GM12878 (cell line): ENCODE data around the gene PTPRN2. TPM values are rescaled to one million over a fixed set of nuclear protein-coding genes. Genes with fewer than 3 reads are reported as not detected.

ENCODE experiments used
- ATAC-seq: fragments of 200-7000 bp; cut with Tn5 transposase; 3 replicates; pipeline ENCODE4 v1.9.1; 2020; ENCODE audit warnings: mild to moderate bottlenecking, moderate library complexity
- BruUV-seq: library from RNA; stranded (reverse); fragments of 400-500 nt; replicated peaks from 2 replicates; lab custom pipeline; 2021; lab: Mats Ljungman, UMichigan
- CTCF ChIA-PET: fragments of 300-600 bp; sonication (Branson Sonifier 250); formaldehyde crosslinking; extraction: SDS; loops from one replicate; lab custom pipeline; 2021; ENCODE audit warnings: inconsistent platforms; lab: Yijun Ruan, JAX
- POLR2A ChIA-PET: fragments of 350-600 bp; formaldehyde crosslinking; extraction: SDS; loops from one replicate; lab custom pipeline; 2021; ENCODE audit warnings: inconsistent platforms; lab: Charles Lee
- RAD21 ChIA-PET: fragments of 300-600 bp; sonication (Branson Sonifier 250); formaldehyde crosslinking; loops from one replicate; lab custom pipeline; 2023; ENCODE audit warnings: antibody characterized with exemption; ENCODE audit not compliant: unreplicated experiment; lab: Charles Lee
- SMC1A ChIA-PET: fragments of 300-600 bp; sonication (Branson Sonifier 250); formaldehyde crosslinking; loops from one replicate; lab custom pipeline; 2023; ENCODE audit not compliant: unreplicated experiment, uncharacterized antibody; lab: Charles Lee
- DNase-seq: peaks from one replicate; pipeline ENCODE4 v3.0.0-alpha.2; 2011; ENCODE audit warnings: low read depth, low spot score
- FAIRE-seq: peaks from 3 replicates; lab custom pipeline; 2011; peaks lifted over from hg19 to GRCh38; lab: Jason Lieb, UNC
- H2AFZ ChIP-seq: 2 replicates; pipeline ENCODE4 v1.6.0; 2011; ENCODE audit warnings: low read depth, low read length, control low read depth; ENCODE audit not compliant: control insufficient read depth
- H3K27ac ChIP-seq: 2 replicates; pipeline ENCODE4 v1.5.1; 2011; ENCODE audit warnings: control low read depth; ENCODE audit not compliant: control insufficient read depth, insufficient read depth
- H3K27me3 ChIP-seq, 2 experiments: replicated peaks in 1 of 2; 2 replicates each; pipeline versions ENCODE4 v1.6.0 to v1.6.1; 2011; ENCODE audit warnings: low read length in 1 of 2; ENCODE audit not compliant: control insufficient read depth in 2 of 2, insufficient read depth in 2 of 2
- H3K36me3 ChIP-seq, 2 experiments: 2 replicates each; pipeline ENCODE4 v1.5.1; 2011; ENCODE audit warnings: low read length in 1 of 2; ENCODE audit not compliant: control insufficient read depth in 2 of 2, insufficient read depth in 2 of 2
- H3K4me1 ChIP-seq: 2 replicates; pipeline ENCODE4 v1.6.1; 2011; ENCODE audit warnings: mild to moderate bottlenecking, low read length, moderate library complexity, mixed read lengths; ENCODE audit not compliant: control insufficient read depth, insufficient read depth
- H3K4me2 ChIP-seq: 2 replicates; pipeline ENCODE4 v1.6.0; 2011; ENCODE audit warnings: control low read depth; ENCODE audit not compliant: control insufficient read depth, insufficient read depth
- H3K4me3 ChIP-seq: fragments of 200-600 bp; sonication (generic); 2 replicates; pipeline ENCODE4 v1.5.1; 2016
- H3K79me2 ChIP-seq: 2 replicates; pipeline ENCODE4 v1.6.0; 2011; ENCODE audit warnings: low read length; ENCODE audit not compliant: control insufficient read depth, insufficient read depth
- H3K9ac ChIP-seq: 2 replicates; pipeline ENCODE4 v1.8.0; 2011; ENCODE audit warnings: low read length, control low read depth, mixed read lengths; ENCODE audit not compliant: control insufficient read depth, insufficient read depth
- H3K9me3 ChIP-seq: replicated peaks from 3 replicates; pipeline ENCODE4 v1.5.1; 2011; ENCODE audit warnings: mild to moderate bottlenecking, low read length; ENCODE audit not compliant: control insufficient read depth, insufficient read depth
- H4K20me1 ChIP-seq: 2 replicates; pipeline ENCODE4 v1.6.0; 2011; ENCODE audit not compliant: control insufficient read depth, insufficient read depth
- IRF4 ChIP-seq: IDR thresholded peaks from 2 replicates; pipeline ENCODE4 v1.6.1; 2011; ENCODE audit warnings: low read depth, low read length
- JUNB ChIP-seq: IDR thresholded peaks from 2 replicates; pipeline ENCODE4 v1.6.1; 2016; ENCODE audit warnings: antibody characterized with exemption, mild to moderate bottlenecking
- SRF ChIP-seq, 2 experiments: IDR thresholded peaks; 2 replicates each; pipeline ENCODE4 v1.6.1; 2011; ENCODE audit warnings: low read depth in 2 of 2, low read length in 2 of 2, mild to moderate bottlenecking in 1 of 2, moderate library complexity in 1 of 2
- WGBS: methylation state at CpG from one replicate; pipeline ENCODE4 v1.1.6; 2016; ENCODE audit warnings: low lambda C conversion rate; ENCODE audit not compliant: insufficient replicate concordance, insufficient coverage; ENCODE audit errors: missing lambda C conversion rate; 5-methylcytosine and 5-hydroxymethylcytosine counted together
- in situ Hi-C: fragments of 300-500 bp; cut with MboI; formaldehyde crosslinking; loops from 9 replicates; pipeline ENCODE4 v1.14.3; 2018; ENCODE audit warnings: mixed read lengths
- intact Hi-C: fragments of 100-400 bp; cut with micrococcal nuclease; formaldehyde crosslinking; loops from one replicate; pipeline ENCODE4 v1.14.2; 2022; ENCODE audit not compliant: unreplicated experiment
- polyA plus RNA-seq, 11 experiments: library from polyadenylated mRNA; depleted of rRNA in 4 of 11; unstranded in 6 of 11; stranded (reverse) in 5 of 11; fragments of >200 nt; fragmentation: Nextera tagmentation in 4 of 11; fragmentation: Illumina TruSeq in 1 of 11; extraction: Ambion mirVana in 4 of 11; extraction: Trizol in 1 of 11; gene quantifications; 1 replicate in 1 of 11; 2 replicates in 10 of 11; pipeline versions ENCODE4 v1.2.1 to v1.2.3, GENCODE V29; 2011 to 2016; ENCODE audit warnings: inconsistent platforms in 2 of 11, missing spikeins in 2 of 11, low read depth in 1 of 11
- total RNA-seq, 4 experiments: library from RNA; depleted of rRNA in 3 of 4; stranded (reverse); fragments of >200 nt in 3 of 4; fragmentation: Illumina TruSeq in 1 of 4; extraction: Trizol in 1 of 4; gene quantifications; 2 replicates each; pipeline versions ENCODE4 v1.2.1 to v1.2.3, GENCODE V29; 2013 to 2021
- TF ChIP-seq, protein P1 (sequence below): IDR thresholded peaks from 2 replicates; pipeline ENCODE4 v1.6.1; 2011; ENCODE audit warnings: low read depth, low read length, improper control_type of control experiment, borderline replicate concordance
- TF ChIP-seq, protein P2 (sequence below), 3 experiments: IDR thresholded peaks in 2 of 3; conservative IDR thresholded peaks in 1 of 3; 2 replicates each; pipeline ENCODE4 v1.5.1; 2011; ENCODE audit warnings: low read depth in 3 of 3, low read length in 3 of 3, mild to moderate bottlenecking in 3 of 3, control low read depth in 2 of 3, moderate library complexity in 2 of 3, inconsistent platforms in 1 of 3, mixed read lengths in 1 of 3; ENCODE audit not compliant: control insufficient read depth in 2 of 3, insufficient read depth in 1 of 3; ENCODE audit errors: extremely low read depth in 1 of 3
- TF ChIP-seq, protein P3 (sequence below): fragments of 150-350 bp; IDR thresholded peaks from 2 replicates; pipeline ENCODE4 v1.6.1; 2016; ENCODE audit warnings: low read depth, low read length

Gene PTPRN2
- total and polyA plus RNA-seq, 10 of the 15 experiments (the other 5 are each of a cell fraction or from before 2014, with no cell fraction given), result 5.4 TPM; not detected in 9

DNA sequence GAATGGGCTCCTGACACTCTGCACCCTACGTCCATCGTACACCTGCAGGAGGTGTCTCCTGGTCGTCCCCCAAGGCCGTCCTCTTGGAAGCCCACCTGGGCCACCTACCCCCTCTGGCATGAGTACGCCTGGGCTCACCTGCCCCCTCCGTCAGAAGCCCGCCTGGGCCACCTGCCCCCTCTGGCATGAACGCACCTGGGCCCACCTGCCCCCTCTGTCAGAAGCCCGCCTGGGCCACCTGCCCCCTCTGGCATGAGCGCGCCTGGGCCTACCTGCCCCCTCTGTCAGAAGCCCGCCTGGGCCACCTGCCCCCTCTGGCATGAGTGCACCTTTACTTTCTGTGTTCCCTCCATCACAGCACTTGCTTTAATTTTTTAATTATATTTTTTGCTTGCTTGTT lies 401.2 kb downstream of the PTPRN2 start:
- WGBS, result 66% methylated on average over 9 of the region's 12 CpGs
- in situ Hi-C loops, result no loop called here
- Histone ChIP-seq H3K27me3 (no peaks in the 10 kb centered on the region), H3K79me2 (no peaks in the 10 kb centered on the region), H3K4me3 (no peak overlapping the region), H3K9me3 (no peaks in the 10 kb centered on the region; the same call in 2 of the 3 replicates), H3K4me2 (no peak overlapping the region), H3K9ac (no peak overlapping the region), H3K27ac (no peak overlapping the region), H3K4me1 (no peaks in the 10 kb centered on the region), H4K20me1 (no peaks in the 10 kb centered on the region), H3K36me3 (no peaks in the 10 kb centered on the region), H2AFZ (no peak overlapping the region)
- no peak for FAIRE-seq
- TF ChIP-seq, protein P1, sequence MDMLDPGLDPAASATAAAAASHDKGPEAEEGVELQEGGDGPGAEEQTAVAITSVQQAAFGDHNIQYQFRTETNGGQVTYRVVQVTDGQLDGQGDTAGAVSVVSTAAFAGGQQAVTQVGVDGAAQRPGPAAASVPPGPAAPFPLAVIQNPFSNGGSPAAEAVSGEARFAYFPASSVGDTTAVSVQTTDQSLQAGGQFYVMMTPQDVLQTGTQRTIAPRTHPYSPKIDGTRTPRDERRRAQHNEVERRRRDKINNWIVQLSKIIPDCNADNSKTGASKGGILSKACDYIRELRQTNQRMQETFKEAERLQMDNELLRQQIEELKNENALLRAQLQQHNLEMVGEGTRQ, result no peak
- no peak for TF ChIP-seq JUNB
- TF ChIP-seq, protein P2, sequence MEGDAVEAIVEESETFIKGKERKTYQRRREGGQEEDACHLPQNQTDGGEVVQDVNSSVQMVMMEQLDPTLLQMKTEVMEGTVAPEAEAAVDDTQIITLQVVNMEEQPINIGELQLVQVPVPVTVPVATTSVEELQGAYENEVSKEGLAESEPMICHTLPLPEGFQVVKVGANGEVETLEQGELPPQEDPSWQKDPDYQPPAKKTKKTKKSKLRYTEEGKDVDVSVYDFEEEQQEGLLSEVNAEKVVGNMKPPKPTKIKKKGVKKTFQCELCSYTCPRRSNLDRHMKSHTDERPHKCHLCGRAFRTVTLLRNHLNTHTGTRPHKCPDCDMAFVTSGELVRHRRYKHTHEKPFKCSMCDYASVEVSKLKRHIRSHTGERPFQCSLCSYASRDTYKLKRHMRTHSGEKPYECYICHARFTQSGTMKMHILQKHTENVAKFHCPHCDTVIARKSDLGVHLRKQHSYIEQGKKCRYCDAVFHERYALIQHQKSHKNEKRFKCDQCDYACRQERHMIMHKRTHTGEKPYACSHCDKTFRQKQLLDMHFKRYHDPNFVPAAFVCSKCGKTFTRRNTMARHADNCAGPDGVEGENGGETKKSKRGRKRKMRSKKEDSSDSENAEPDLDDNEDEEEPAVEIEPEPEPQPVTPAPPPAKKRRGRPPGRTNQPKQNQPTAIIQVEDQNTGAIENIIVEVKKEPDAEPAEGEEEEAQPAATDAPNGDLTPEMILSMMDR (IDR thresholded peaks at IDR 0.05 in 2 of 3, conservative IDR thresholded peaks at IDR 0.05 in 1 of 3; ENCODE audit: control insufficient read depth in 2 of 3, extremely low read depth in 1 of 3, insufficient read depth in 1 of 3, low read depth in 3 of 3, low read length in 3 of 3), result no peak
- TF ChIP-seq, protein P3, sequence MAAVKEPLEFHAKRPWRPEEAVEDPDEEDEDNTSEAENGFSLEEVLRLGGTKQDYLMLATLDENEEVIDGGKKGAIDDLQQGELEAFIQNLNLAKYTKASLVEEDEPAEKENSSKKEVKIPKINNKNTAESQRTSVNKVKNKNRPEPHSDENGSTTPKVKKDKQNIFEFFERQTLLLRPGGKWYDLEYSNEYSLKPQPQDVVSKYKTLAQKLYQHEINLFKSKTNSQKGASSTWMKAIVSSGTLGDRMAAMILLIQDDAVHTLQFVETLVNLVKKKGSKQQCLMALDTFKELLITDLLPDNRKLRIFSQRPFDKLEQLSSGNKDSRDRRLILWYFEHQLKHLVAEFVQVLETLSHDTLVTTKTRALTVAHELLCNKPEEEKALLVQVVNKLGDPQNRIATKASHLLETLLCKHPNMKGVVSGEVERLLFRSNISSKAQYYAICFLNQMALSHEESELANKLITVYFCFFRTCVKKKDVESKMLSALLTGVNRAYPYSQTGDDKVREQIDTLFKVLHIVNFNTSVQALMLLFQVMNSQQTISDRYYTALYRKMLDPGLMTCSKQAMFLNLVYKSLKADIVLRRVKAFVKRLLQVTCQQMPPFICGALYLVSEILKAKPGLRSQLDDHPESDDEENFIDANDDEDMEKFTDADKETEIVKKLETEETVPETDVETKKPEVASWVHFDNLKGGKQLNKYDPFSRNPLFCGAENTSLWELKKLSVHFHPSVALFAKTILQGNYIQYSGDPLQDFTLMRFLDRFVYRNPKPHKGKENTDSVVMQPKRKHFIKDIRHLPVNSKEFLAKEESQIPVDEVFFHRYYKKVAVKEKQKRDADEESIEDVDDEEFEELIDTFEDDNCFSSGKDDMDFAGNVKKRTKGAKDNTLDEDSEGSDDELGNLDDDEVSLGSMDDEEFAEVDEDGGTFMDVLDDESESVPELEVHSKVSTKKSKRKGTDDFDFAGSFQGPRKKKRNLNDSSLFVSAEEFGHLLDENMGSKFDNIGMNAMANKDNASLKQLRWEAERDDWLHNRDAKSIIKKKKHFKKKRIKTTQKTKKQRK, result no peak
- no peak for TF ChIP-seq SRF (IDR thresholded peaks at IDR 0.05; ENCODE audit: low read depth in 2 of 2, low read length in 2 of 2)
- TF ChIP-seq IRF4, result no peak
- CTCF ChIA-PET, result no interaction called here
- RAD21 ChIA-PET, result no interaction called here
- BruUV-seq, result no TSS peak
- POLR2A ChIA-PET, result no interaction called here
- SMC1A ChIA-PET, result no interaction called here
- ATAC-seq, result no peak
- intact Hi-C loops, result no loop called here
- DNase-seq, result no peak
